IPS-18c (cell line): ENCODE data around the gene COPE.

Source experiments
- H3K4me3 ChIP-seq: 2 replicates; pipeline ENCODE4 v1.7.0; 2013; ENCODE audit warnings: low read depth, mild to moderate bottlenecking, low read length, moderate library complexity; ENCODE audit not compliant: insufficient read depth
- H3K9me3 ChIP-seq: one replicate; pipeline ENCODE4 v1.6.1; 2013; ENCODE audit warnings: mild to moderate bottlenecking, low read length, moderate library complexity; ENCODE audit not compliant: control insufficient read depth, insufficient read depth

The COPE gene

DNA sequence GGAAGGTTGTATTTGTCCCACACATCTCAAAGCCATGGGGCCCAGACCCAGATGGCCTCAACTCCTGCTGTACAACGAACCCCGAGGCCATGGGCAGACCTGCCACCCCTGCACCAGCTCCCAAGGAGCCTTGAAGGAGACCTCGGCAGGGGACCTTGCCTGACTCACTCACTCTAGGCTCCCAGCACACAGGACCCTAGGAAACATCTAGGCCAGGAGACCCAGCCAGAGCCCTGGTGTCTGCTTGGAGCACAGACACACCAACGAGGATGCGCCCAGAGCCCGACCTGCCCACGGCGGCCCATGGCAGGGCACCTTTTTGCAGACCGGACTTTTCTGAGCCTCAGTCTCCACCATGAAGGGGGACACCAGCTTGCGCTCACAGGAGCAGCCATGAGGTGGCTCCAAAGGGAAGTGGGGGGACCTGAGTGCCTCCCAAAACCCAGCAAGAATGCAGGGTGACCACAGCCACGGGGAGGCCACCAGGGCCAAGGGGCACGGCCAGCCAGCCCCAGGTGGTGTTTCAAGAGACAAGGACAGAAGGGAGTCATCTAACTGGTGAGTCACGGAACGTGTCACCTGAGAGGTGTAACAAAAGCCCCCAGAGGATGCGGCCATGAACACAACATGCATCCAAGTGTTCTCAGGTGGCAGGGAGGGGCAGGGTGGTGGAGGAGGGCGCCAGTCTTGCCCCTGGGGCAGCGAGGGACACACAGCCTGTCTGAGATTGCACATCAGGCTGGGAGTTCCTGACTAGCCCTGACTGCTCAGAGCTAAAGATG is 18.3 kb downstream of the COPE start:
- peaks cover 2% of the 10 kb centered on the region for H3K9me3 ChIP-seq
- H3K4me3 ChIP-seq: no peak overlapping the region

DNA sequence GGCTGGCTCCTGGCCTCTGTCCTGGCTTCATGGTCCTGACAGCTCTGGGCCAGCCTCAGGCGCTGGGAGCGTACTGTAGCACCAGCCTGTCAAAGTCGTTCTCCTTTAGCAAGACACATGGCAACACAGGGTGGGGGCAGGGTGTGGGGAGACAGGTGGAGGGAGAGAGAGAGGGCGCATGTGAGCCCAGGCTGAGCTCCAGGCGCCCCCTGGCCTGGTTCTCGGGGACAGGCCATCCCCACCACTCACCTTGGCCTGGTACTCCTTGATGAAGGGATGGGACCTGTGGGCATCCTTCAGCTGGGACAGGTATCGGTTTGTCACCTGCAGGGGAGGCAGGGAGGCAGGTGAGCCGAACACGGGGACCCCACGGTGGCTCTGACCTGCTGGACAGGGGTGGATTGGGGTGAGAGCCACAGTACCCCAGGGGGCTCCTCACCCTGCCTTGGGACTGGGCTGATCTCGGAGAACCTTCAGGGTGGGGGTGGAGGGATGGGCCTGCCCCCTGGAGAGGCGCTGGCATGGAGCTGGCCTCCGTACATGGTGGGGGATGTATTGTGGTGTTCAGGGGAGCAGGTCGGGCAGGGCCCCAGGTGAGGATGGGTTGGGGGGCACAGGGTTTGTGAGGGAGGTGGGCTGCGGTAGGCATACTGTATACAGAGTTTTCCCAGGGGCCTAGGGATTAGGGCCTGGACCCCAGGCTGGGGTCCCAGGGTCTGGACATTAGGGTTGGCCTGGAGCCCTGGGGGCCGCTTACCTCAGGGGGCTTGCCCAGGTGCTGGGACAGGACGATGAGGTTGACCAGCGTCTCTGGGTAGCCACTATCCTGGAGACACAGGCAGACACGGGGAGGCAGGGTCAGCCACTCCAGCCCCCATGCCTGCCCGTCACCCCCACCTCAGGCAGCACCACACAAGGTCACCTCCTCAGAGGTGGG is 19.3 kb downstream of the COPE start:
- Histone ChIP-seq H3K9me3 (peaks cover 2% of the 10 kb centered on the region), H3K4me3 (no peak overlapping the region)

DNA sequence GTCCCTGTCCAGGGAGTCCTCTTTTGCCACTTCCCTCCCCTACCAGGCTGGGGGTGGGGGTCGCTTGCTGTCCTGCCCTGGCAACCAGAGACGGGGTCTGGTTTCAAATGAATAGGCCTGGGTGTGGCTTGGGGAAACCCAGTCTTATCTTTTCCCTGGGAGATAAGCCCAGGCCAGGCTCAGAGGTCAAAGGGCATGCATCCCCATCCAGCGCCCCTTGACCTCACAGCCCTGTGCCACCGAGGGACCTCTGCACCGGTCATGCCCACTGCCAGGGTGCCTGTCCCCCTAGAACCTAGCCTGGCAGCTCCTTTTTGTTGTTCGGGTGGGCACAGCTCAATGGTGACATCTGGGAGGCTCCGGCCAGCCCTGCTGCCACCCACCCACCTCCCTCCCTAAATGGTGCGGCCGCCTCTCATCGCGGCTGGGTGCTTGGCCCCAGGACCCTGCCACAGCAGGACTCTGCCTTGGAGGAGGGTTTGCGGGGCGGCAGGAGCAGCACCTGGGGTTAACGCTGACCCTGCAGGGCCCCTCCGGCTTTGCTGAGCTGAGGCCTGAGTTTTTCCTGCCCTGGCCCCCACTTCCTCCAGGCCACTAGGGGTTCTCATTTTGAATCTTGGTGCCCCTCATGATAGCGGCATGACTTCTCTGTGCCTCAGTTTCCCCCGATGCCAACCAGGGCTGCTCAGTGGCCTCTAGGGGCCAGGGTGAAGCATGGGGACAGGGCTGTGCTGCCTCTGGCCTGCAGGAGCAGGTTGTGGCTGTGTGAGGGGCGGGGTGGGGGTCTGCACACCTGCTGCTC is 20.4 kb downstream of the COPE start:
- Histone ChIP-seq H3K9me3 (peaks cover 2% of the 10 kb centered on the region), H3K4me3 (no peak overlapping the region)

DNA sequence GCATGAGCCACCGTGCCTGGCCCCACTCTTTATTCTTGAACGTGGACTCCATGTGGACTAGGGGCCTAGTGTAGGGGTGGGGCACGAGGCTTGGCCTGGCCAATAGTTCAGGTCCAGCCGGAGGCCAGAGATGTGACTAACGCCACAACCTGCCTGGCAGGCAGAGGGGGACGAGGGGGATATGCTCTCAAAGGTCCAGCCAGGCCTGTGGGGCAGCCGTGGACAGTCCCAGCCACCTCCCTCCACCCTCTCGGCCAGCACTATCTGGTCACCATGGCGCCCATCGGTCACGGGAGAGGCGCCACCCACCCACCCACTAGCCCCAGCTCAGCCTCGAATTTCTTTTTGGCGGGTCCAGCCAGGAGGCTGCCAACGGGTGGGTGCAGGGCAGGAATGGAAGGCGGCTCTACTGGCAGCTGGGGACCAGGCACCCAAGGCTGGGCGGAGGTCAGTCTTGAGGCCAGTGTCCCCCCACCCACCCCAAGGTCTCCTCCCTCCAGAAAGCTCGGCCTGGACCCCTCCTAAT is 21.0 kb downstream of the COPE start:
- Histone ChIP-seq H3K9me3 (peaks cover 2% of the 10 kb centered on the region), H3K4me3 (no peak overlapping the region)

DNA sequence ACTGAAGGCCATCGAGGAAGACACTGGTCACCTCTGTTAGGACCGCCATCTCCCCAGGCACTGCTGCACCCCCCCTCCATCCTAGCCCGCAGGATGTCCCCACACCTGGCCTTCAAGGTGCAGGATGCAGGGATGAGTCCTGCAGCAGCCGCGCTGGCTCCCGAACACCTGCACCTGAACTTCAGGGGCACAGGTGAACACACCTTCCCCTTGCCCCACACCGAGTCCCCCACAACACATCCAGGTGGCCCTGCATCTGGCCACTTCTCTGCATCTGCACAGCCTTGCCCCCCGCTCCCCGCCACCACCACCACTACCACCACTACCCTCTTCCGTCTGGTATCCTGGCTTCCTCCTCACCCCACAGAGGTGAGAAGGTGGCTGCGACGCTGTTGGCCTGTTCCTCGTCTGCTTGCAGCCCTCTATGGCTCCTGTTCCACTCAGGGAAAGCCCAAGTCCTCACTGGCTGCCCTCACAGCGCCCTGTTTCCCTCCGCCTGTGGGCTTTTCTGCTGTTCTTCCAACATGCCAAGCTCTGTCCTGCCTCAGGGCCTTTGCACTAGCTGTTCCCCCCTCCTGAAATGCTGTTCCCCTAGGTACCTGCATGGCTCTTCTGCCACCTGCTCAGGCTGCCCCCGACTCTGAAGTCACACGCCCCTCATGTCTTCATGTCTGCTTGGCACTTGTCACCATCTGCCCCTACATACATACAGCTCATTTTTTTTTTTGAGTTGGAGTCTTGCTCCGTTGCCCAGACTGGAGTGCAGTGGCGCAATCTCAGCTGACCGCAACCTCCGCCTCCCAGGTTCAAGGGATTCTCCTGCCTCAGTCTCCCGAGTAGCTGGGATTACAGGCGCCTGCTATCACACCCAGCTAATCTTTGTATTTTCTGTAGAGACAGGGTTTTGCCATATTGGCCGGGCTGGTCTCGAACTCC is 21.8 kb downstream of the COPE start:
- peaks cover 2% of the 10 kb centered on the region for H3K9me3 ChIP-seq
- H3K4me3 ChIP-seq: no peak overlapping the region

DNA sequence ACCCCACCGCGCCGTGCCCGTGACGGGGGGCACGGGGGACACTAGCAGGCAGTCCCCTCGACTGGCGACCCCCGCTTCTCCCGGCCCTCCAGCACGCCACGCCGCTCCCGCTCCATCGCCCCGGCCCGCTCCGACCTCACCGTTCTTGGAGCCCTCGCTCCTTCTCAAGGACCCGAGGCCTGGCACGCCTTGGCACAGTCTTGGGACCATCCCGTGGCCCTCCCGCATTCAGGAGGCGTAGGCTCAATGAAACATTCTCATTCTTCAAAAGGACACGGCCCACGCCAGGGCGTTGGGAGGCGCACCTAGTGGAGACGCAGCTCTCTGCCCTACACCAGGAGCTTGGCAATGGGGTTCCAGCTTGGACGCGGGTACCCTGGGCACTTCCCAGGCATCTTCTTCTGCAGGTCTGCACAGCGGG is 22.8 kb downstream of the COPE start:
- Histone ChIP-seq H3K4me3 (peak overlapping the region; percentile 36), H3K9me3 (peaks cover under 1% of the 10 kb centered on the region)

DNA sequence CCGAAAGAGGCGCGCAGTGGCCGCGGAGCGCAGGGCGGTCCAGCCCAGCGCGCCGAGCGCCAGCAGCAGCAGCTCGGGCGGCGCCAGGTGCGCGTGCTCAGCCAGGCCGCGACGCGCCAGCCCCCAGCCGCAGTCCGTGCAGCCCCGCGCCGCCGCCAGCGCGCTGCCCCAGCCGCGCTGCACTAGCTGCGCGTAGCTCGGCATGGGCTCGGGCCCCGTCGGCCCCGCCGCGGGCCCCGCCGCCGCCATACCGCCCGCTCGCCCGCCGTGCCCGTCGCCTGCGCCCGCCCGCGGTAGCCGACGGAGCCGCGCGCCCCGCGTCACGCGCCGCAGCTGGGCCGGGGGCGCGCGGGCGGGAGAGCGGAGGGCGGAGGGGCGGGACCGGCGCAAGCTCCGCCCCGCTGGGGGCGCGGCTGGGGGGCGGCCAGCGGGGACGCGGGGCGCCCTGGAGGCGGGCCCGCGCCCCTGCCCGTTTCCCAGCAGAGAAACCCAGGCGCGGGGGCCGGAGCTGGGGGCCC is 23.3 kb downstream of the COPE start, which contains the start of gene CERS1:
CERS1 (minus strand) TSS at position 335 of the 518 bp plus-strand sequence; CDS start at position 249, 86 bp downstream.
- peak within 1 kb of the TSS; percentile 84 for H3K4me3 ChIP-seq

DNA sequence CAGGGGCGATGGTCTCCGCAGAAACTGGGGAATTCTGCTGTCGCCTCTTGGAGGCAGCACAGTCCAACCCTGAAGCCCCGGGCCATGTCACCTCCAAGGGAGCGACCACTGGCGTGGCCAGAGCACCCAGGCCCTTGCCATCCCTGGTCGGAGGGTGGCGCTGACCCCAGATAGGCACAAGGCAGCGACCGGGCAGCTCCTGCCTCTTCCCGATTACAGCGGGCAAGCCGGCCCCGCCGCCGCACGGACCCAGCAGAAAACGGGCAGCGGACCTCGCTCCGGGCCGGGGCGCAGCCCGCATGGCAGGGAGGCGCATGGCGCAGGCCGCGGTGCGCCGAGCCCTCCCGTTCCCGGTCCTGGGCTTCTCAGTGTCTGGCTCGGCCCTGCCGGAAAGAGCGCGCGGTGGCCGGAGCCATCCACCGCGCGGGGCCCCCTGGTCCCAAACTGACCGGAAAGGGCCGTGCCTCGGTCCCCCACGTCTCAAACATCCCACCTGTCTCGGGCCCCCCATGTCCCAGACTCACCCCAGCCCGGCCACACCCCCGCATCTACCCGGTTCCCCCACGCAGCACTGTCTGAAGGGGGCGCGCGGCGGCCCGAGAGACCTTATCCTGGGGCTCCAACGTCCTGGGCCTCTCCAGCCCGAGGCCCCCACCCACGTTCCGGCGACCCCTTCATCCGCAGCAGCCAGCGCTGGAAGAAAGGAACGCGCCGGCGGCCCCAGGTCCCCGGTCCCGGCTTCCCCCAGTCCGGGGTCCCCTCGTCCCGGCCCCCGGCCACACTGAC is 24.0 kb downstream of the COPE start:
- H3K4me3 ChIP-seq: peak overlapping the region; percentile 84
- H3K9me3 ChIP-seq: no peaks in the 10 kb centered on the region

More for the DNA sequence above, 23.3 kb downstream of the COPE start, which contains the start of gene CERS1:
- H3K9me3 ChIP-seq: no peaks in the 10 kb centered on the region

DNA sequence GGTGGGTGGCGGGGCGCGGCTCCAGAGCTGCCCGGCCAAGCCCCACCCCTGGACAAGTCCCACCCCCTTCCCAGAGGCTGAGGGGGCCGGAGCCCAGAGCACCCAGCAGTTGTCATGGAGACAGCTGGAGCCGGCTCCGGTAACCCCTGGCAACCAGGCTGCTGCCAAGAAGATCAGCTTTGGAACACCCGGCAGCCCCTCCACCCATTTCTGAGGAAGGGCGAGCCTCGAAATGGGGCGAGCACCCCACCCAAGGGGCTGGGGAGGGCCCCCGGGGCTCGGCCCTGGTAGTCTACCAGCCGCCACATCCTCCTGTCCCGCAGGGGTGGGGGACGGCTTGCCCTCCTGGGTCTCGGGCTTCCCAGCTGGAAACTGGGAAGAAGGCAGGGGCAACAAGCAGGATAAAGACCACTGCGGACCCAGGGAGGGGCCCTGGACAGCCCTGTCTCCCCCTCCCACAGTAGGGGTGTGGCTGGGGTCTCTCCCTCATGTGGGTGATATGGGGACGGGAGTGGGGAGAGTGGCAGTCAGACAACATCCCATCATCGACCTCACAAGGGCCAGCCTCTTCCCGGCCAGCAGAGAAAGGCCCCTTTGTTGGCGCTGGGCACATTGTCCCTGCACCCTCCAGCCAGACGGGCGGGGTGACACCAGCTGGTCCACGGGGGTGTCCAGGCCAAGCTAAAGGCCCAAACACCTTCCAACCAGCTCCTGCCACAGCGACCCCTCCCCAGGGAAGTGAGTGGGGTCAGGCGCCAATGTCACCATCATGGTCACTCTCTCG is 24.7 kb downstream of the COPE start:
- H3K9me3 ChIP-seq: no peaks in the 10 kb centered on the region
- H3K4me3 ChIP-seq: peak overlapping the region; percentile 84; the same call in 1 of the 2 replicates

DNA sequence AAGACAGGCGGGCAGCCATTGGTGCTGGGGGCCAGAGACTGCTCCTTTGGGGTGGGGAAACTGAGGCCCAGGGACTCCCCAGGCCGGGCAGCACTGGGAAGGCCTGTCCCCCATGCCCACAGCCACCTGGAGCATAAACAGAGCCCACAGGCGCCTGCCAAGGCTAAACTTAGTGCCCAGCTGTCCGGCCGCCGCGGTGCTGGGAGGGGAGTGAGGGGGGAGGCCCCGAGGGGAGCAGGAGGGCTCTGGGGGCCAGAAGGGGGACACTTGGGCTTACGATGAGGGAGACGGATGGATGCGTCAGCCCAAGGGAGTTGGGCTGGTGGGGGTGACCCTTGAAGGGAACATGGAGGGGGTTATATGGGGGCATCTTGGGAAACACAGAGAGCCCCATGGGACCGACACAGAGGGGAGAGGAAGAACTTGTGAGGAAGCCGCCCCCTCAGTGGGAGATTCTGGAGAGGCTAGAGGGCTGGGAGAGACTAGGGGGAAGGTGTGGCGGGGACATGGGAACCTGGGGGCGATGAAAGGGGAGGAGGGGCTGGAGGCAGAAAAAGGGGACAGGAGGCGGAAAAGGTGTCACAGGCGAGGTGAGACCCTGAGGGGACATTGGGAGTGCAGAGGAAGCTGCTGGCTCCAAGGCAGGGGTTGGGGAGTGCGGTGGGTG is 25.5 kb downstream of the COPE start:
- Histone ChIP-seq H3K4me3 (no peak overlapping the region), H3K9me3 (no peaks in the 10 kb centered on the region)

DNA sequence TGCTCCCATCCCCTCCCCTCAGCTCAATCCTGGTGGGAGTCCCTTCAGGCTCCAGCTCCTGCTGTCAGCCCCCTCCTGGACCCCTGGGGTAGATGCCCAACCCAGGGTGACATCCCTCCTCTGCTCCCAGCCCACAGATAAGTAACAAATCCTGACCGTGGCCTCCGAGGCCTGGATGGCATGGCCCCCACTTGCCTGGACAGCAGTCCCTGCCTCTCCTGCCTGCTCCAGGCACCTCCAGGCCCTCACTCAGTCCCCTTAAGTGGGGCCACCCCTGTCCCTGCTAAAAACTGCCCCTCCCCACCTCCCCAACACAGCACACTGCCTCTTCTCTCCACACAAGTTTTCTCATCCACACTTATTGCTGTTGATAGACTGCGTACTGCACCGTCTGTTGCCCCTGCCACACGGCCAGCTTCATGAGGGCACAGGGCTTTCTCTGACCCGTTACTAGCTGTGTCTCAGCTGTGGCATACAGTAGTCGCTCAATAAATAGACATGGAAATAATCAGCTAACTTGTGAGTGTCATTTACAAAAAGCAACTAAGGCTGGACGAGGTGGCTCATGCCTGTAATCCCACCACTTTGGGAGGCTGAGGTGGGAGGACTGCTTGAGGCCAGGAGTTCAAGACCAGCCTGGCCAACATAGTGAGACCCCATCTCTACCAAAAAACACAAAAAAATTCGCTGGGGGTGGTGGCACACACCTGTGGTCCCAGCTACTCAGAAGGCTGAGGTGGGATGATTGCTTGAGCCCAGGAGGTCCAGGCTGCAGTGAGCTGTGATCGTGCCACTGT is 29.0 kb downstream of the COPE start:
- no peaks in the 10 kb centered on the region for H3K9me3 ChIP-seq
- H3K4me3 ChIP-seq: no peak overlapping the region

DNA sequence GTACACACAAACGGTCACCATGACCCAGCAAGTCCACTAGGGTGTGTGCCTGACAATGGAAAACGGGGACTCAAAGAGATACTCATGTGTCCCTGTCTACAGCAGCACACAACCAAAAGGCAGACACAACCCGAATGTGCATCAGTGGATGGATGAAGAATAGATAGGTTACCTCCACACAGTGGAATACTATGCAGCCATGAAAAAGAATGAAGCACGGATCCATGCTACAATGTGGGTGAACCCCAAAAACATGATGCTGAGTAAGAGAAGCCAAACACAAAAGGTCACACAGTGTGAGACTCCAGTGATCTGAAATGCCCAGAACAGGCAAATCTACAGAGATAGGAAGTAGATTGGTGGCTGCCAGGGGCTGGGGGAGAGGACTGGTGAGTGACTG is 32.2 kb downstream of the COPE start:
- no peaks in the 10 kb centered on the region for H3K9me3 ChIP-seq
- H3K4me3 ChIP-seq: no peak overlapping the region

DNA sequence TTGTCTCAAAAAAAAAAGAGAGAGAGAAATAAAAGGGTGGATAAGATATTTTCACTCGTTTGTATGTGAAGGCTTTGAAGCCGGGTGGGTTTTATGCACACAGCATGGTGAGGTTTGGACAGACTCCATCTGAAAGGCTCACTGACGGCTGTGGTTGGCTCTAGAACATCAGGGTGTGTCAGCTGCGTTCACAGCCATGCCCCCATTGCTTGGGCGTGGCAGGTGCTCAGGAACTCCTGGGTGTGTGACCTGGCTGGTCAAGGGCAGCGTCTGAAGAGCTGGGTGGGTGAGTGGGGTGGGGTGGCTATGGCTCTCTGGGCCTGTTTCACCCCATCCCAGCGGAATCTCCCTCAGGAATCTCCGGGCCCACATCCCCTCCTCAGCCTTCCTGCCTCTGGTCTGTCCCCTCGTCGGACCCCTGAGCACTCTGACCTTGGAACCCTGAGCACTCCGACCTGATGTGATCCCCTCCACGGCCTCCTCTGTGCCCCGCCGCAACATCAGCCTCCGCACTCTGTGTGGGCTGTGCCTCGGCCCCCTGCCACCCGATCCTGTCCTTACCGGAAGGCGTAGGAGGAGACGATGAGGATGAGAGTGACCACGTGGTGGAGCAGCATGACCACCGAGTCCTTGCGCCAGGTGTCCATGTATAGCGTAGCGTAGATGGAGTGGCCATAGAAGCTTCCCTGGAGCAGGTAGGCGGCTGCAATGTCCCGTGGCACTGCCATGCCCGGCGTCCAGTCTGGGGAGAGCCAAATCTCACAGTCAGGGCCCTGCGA is 35.5 kb downstream of the COPE start:
- Histone ChIP-seq H3K4me3 (no peak overlapping the region), H3K9me3 (no peaks in the 10 kb centered on the region)
